HEK293T (cell line): ENCODE measurements around the gene PKN1.

Source experiments
- BHLHE40 ChIP-seq: fragments of 450-650 bp; IDR thresholded peaks from 2 replicates; pipeline ENCODE4 v1.6.1; 2016; ENCODE audit warnings: mild to moderate bottlenecking, moderate library complexity, borderline replicate concordance
- FOXK2 ChIP-seq: fragments of 450-650 bp; IDR thresholded peaks from 2 replicates; pipeline ENCODE4 v1.6.1; 2016; ENCODE audit warnings: mild to moderate bottlenecking
- SUZ12 ChIP-seq: fragments of 450-650 bp; IDR thresholded peaks from 2 replicates; pipeline ENCODE4 v1.6.1; 2016; ENCODE audit warnings: mild to moderate bottlenecking

GRCh38 chr19:14502334-14503092 is 69.4 kb downstream of the PKN1 start:
- TF ChIP-seq SUZ12 (no peak), FOXK2 (no peak), BHLHE40 (no peak)
